NT2/D1 (cell line): ENCODE results near the gene CASK.

ENCODE experiments used
- SUZ12 ChIP-seq: IDR thresholded peaks from 2 replicates; pipeline ENCODE4 v1.6.1; 2011; ENCODE audit not compliant: insufficient read length, insufficient read depth; ENCODE audit errors: extremely low read depth
- YY1 ChIP-seq: IDR thresholded peaks from 2 replicates; pipeline ENCODE4 v1.6.1; 2011; ENCODE audit not compliant: insufficient read length, insufficient read depth
- ZNF274 ChIP-seq: IDR thresholded peaks from 2 replicates; pipeline ENCODE4 v1.6.1; 2011; ENCODE audit warnings: mild to moderate bottlenecking, low read depth, low read length

- TF ChIP-seq SUZ12 (no peak), YY1 (no peak), ZNF274 (no peak)
Measured at GRCh38 chrX:41596596-41596995, 326.8 kb downstream of the CASK start.
